G401.6 (cell line): ENCODE results near the gene PLAC8.
"Not testable (repeated sequence)": the region's sequence is repeated elsewhere in the genome, so short reads cannot be mapped to it uniquely, and the experiment has no call there.

Experiments
- FAIRE-seq: peaks from 2 replicates; lab custom pipeline; 2012; peaks lifted over from hg19 to GRCh38; lab: Jason Lieb, UNC

The PLAC8 gene

DNA sequence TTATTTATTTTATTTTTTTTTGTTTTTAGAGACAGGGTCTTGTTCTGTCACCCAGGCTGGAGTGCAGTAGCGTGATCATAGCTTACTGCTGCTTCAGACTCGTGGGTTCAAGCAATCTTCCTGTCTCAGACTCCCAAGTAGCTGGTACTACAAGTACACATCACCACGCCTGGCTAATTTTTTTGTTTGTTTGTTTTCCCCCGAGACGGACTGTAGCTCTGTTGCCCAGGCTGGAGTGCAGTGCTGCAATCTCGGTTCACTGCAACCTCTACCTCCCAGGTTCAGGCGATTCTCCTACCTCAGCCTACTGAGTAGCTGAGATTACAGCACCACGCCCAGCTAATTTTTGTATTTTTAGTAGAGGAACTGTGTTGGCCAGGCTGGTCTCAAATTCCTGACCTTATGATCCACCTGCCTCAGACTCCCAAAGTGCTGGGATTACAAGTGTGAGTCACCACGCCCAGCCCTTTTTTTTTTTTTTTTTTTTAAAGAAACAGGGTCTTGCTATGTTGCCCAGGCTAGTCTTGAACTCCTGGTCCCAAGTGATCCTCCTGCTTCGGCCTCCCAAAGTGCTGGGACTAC lies 47.4 kb downstream of the PLAC8 start:
- FAIRE-seq: no peak

DNA sequence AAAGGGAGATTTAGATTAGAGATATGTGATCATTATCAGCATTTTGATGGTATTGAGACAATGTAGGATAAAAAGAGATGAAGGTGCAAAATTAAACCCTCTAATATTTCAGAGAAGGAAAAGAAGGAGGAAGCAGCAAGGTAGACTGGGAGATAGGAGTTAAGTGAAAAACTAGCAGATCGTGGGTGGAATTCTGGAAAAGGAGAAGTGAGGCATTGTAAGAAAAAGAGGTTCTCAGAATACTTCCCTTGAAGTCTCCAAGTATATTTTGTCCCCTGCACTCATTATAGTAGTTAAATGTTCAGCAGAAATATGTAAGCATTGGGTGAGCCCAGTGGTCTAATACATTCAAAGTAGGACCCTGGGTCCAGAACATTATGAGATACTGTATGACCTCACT lies 49.3 kb downstream of the PLAC8 start:
- FAIRE-seq: no peak

DNA sequence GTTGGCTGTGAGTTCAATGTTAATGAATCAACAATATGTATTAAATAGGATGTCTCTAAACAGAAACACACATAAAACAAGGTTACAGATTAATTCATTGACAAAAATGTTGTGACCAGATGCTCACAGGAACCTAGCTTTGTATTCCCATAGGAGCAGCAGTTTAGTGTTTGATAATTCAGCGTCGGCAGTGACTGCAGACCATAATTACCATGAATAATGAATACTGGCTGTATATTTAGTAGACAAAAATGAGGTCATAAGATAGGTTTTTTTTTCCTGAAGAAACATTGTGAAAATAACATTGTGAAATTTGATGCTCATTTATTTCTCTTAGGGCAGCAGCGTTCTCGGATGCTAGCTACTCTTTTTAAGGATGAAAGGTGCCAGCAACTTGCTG lies 51.8 kb downstream of the PLAC8 start:
- no peak for FAIRE-seq

DNA sequence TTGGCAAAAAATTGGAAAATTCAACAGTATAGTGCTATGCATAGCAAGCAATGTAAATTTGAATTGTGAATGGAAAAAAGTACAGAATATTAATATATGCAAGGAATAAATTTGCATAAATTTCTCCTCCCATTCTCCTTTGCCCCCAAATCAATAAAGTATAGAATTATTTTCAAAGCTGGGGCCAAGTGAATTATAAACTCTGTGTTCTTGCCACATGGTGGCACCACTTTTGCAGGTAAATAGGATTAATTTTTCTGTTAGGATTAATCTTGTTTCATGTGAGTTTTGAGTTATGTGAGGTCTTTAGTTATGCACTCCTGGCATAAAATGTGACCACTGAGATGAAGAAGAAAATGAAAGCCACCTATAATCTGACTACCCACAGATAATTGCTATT lies 59.6 kb downstream of the PLAC8 start:
- no peak for FAIRE-seq

GRCh38 chr4:83048781-83049180 lies 65.7 kb downstream of the PLAC8 start:
- FAIRE-seq: not testable (repeated sequence)

- peak; percentile 37 for FAIRE-seq
These were observed 67.6 kb downstream of the PLAC8 start for GRCh38 chr4:83046693-83047473.

DNA sequence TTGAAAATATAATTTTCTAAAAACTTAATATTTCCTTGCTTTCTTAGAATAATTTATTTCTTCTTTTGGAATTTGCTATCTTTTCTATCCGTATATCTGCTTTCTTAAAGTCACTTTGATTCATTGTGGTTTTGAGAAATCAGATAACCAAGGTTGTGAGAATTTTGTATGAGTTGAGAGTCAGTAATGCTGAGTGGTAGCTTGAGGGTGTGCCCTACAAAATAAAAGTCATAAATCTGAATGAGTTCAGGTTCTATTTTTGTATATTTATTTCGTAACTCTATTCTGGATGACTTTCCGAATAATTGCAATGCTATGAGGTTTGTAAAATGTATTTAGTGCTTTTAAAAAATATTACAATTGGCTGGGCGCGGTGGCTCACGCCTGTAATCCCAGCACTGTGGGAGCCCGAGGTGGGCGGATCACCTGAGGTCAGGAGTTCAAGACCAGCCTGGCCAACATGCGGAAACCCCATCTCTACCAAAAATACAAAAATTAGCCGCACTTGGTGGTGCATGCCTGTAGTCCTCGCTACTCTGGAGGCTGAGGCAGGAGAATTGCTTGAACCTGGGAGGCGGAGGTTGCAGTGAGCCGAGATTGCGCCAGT lies 70.6 kb downstream of the PLAC8 start:
- no peak for FAIRE-seq

DNA sequence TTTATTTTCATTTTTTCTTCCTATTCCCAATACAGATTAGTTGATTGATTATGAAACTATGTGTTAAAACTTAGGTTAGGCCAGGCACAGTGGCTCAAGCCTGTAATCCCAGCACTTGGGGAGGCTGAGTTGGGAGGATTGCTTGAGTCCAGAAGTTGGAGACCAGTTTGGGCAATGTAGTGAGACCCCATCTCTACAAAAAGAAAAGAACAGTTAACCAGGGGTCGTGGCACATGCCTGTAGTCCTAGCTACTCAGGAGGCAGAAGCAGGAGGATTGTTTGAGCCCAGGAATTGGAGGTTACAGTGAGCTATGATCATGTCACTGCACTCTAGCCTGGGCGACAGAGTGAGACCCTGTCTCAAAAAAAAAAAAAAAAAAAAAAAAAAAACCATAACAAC lies 71.4 kb downstream of the PLAC8 start:
- not testable (repeated sequence) for FAIRE-seq

GRCh38 chr4:83040269-83040668 lies 74.3 kb downstream of the PLAC8 start:
- FAIRE-seq: no peak
